CD4-positive, alpha-beta T cell treated with Interleukin-15 for 4 hours (primary cell): ENCODE results near the gene SPIN1.
"Not testable (repeated sequence)": the region's sequence is repeated elsewhere in the genome, so short reads cannot be mapped to it uniquely, and the experiment has no call there.

Experiments used
- DNase-seq: peaks from one replicate; pipeline ENCODE4 v3.0.0-alpha.2; 2020; ENCODE audit warnings: low spot score

The SPIN1 gene

DNA sequence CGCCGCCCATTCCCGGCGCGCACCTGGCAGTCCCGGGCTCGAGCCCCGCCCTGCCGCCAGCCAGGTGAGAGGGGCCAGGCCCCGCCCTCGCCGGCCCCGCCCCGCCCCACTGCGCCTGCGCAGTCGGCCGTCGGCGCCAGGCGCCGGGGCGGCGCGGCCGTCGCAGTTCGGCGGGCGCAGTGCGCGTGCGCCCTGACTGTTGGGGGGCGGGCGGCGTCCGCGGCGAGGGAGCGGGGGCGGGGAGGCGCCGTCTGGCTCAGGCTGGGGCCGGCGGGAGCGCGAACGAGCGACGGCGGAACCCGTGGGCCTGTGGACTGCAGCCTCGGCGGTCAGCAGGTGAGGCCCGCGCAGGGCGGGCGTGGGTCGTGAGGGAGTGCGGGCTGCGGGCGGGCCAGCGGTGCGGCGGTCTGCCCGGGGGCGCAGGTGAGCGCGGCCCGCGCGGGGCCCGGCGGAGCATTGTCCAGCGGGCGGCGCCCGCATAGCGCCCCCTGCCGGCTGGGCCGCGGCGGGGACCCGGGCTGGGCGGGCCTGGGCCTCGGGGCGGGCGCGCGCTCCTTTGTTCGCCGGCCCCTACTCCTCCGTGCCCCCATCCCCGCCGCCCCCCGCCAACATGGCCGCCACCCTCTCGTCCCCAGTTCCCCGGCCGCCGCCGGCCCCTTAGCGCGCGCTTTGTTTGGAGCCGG lies at the start of gene SPIN1:
TSS of gene SPIN1 (plus strand) at position 242 of the 683 bp plus-strand sequence. CDS start 38,096 bp downstream, outside the sequence.
- peak; percentile 87 for DNase-seq

DNA sequence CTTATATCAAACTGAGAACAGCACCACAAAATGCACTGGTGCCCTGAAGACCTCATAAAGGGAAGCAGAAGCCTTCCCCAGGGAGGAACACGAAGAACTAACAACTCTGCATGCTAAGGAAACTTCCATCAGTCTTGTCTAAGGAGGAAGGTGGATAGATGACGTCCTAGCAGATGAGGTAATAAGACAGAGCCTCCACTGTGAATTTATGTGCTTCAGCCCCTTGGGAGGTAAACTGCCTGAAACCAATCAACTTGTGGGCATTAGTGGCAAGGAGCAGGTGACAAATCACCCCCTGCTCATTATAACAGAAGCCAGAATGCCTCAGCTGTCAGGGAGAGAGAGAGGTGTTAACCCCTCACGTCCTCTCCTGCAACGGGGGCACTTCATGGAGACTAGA lies 48.9 kb upstream of the SPIN1 start:
- no peak for DNase-seq

DNA sequence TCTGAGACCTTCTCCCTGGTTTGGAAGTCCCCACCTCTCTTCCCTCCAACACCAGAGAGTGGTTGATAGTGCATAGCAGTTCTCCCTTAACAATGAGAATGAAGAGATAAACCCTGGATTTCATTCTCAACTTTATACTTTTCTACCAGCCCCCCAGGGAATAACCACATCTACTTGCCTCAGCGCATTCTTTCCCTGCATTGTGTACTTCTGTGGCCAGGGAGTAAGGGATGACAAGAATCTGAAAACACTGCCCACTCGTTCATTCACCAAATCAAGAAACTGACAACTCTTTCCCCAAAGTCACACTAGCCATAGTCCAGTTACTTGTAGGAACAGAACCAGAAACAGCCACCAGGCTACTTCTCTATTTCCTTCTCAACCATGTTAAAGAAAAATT lies 46.0 kb upstream of the SPIN1 start:
- no peak for DNase-seq

DNA sequence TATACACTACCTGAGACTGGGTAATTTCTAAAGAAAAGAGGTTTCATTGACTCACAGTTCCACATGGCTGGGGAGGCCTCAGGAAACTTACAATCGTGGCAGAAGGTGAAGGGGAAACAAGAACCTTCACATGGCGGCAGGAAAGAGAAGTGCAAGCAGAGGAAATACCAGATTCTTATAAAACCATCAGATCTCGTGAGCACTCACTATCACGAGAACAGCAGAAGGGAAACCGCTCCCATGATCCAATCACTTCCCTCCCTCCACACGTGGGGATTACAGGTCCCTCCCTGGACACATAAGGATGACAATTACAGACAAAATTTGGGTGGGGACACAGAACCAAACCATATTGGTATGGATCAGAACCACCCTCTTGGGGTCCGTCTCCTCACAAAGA lies 44.2 kb upstream of the SPIN1 start:
- DNase-seq, result no peak

DNA sequence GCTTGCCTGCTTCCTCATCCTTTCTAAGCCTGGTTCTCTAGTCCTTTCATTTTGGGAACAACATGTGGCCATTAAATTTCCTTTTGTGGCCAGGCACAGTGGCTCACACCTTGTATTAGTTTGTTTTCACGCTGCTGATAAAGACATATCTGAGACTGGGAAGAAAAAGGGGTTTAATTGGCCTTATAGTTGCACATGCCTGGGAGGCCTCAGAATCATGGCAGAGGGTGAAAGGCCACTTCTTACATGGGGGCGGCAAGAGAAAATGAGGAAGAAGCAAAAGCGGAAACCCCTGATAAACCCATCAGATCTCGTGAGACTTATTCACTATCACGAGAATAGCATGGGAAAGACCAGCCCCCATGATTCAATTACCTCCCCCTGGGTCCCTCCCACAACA lies 37.9 kb upstream of the SPIN1 start:
- not testable (repeated sequence) for DNase-seq

DNA sequence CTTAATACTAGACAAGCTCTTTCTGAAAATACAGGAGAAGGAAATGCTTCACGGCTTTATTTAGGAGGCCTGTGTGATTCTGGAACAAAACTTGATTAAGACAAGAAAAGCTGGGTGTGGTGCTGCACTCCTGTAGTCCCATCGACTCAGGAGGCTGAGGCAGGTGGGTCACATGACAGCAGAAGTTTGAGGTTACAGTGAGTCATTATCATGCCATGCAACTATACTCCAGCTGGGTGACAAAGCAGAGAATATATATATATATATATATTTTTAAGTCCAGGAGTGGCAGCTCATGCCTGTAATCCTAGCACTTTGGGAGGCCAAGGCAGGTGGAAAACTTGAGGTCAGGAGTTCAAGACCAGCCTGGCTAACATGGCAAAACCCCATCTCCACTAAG lies 33.1 kb upstream of the SPIN1 start:
- DNase-seq, result no peak

DNA sequence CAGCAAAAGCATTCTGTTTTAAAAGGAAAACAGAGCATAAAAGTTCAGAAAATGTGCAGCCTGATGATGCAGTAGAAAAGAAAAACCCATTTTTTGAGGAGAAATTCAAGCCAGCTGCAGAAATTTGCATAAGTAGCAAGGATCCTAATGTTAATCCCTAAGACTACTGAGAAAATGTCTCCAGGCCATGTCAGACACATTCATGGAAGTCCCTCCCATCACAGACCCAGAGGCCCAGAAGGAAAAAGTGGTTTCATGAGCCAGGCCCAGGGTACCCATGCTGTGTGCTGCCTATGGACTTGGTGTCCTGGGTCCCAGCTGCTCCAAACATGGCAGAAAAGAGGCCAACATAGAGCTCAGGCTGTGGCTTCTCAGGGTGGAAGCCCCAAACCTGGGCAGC lies 31.0 kb upstream of the SPIN1 start:
- DNase-seq, result not testable (repeated sequence)

DNA sequence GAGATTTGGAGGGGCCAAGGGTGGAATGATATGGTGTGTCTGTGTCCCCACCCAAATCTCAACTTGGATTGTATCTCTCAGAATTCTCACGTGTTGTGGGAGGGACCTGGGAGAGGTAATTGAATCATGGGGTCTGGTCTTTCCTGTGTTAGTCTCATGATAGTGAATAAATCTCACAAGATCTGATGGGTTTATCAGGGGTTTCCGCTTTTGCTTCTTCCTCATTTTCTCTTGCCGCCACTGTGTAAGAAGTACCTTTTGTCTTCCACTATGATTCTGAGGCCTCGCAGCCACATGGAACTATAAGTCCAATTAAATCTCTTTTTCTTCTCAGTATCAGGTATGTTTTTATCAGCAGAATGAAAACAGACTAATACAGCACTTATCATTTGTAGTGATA lies 29.5 kb upstream of the SPIN1 start:
- DNase-seq, result no peak

DNA sequence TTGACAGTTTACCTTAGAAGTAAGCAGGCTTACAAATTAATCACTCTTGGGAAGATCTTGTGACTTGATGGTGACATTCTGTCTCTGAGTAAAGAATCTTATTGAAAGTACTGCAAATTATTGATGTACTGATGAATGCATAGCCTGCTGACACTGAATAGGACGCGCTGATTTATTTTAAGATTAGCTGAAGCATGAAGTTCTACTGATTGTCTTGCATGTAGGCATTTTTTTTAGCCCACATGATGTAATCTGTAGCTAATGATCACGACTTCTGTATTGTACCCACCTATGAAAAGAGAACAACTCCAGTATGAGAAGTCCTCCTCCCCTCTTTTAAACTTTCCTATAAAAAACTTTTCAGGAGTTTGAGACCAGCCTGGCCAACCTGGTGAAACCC lies 28.3 kb upstream of the SPIN1 start:
- DNase-seq, result no peak

DNA sequence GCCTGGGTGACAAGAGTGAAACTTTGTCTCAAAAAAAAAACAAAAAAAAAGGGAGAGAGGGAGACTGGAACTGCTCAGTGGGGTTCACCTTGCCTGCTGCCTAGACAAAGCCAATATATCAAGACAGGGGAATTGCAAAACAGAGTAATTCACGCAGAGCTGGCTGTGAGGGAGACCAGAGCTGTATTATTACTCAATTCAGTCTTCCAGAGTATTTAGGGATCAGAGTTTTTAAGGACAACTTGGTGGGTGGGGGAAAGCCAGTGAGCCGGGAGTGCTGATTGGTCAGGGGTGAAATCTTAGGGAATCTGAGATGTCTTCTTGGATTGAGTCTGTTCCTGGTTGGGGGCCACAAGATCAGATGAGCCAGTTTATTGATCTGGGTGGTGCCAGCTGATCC lies 25.6 kb upstream of the SPIN1 start:
- DNase-seq, result no peak

DNA sequence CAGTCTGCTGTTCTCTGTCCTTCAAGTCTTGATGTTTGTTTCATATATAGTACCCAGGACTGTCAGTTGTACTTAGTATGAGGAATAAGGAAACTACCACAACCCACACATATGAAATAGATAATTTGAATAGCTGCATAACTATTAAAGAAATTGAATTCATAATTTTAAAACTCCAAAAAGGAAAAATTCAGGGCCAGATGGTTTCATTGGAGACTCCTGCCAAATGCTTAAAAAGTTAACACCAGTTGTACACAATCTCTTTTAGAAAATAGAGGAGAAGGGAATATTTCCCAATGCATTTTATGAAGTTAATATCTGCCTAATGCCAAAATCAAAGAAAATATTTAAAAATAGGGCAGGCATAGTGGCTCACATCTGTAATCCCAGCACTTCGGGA lies 24.6 kb upstream of the SPIN1 start:
- DNase-seq, result no peak

DNA sequence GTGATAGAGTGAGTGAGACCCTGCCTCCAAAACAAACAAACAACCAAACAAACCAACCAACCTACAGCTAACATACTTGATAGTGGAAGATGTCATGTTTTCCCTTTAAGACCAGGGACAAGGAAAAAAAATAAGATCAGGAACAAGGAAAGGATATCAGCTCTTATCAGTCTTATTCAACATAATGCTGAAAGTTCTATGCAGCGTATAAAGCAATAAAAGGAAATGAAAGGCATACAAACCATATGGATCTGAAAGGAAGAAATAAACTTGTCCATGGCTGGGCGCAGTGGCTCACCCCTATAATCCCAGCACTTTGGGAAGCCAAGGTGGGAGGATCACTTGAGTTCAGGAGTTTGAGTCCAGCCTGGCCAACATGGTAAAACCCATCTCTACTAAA lies 23.5 kb upstream of the SPIN1 start:
- no peak for DNase-seq

DNA sequence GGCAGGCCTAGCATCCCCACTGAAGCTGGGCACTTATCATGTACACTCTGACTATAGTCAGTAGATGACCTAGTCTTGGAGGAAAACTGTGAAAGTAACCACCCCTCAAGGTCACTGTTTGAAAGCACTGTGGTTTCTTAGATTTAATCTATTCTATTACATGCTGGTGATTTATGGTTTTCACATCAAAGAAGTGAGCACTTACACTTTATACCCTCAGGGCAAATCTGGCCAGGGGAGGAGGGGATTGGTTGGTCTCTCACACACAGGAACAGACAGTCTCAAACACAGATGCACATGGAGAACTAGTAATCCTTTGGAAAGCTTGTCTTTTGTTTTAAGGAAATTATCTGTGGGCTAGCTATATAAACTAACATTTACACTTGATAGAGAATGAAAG lies 17.9 kb upstream of the SPIN1 start:
- DNase-seq, result no peak

DNA sequence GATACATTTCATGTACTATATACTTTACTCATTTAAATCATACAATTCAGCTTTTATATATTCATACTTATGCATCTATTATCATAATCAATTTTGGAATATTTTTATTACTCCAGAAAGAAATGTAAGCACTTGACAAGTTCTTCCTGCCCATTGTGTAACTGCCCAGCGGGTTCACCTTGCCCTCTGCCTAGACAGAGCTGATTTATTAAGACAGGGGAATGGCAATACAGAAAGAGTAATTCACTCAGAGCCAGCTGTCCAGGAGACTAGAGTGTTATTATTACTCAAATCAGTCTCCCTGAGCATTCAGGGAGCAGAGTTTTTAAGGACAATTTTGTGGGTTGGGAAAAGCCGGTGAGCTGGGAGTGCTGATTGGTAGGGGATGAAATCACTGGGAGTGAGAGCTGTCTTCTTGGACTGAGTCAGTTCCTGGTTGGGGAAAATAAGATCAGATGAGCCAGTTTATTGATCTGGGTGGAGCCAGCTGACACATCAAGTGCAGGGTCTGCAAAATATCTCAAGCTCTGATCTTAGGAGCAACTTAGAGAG lies 16.1 kb upstream of the SPIN1 start:
- no peak for DNase-seq

DNA sequence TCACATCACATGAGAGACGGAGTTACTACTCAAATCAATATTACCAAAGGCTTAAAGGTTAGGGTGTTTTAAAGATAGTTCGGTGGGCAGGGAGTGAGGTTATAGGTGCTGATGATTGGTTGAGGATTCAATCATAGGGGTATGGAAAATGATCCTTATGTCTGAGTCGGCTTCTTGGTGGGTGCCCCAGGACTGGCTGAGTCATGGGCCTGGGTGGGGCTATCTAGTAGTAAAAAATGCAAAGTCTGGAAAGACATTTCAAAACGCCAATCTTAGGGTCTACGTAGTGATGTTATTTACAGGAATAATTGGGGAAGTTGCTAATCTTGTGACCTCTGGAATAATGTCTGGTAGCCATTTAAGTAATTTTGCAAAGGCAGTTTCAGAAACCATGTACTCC lies 15.2 kb upstream of the SPIN1 start:
- no peak for DNase-seq

DNA sequence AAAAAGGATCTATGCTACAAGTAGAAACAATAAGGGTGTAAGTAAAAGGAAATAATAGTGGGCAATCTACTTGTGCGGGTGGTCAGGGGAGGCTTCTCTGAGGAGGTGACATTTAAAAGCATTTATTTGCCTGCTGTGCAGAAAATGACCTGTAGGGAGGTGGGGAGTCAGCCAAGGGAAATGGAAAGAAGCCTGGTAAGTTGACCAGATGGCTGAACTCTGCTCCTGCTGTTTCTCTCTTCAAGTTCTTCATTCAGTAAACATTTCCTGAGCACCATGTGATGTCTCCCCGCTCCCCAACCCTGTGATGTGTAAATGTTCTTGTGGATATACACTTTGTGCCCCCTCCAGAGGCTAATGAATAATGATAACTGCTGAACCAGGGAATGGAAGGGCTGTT lies 9.9 kb upstream of the SPIN1 start:
- DNase-seq, result no peak

DNA sequence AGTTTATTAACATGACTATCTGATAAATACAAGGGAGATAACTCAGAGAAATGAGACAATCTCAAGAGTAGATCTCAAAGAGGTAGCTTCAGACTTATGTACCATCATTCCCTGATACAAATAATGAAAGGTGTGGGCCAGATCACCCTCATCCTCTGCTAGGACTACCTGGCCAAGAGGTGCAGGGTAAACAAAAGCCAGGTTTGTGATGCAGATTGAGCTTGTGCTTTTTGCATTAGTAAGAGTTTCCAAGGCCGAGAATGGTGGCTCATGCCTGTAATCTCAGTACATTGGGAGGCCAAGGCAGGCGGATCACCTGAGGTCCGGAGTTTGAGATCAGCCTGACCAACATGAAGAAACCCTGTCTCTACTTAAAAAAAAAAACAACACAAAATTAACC lies 8.9 kb upstream of the SPIN1 start:
- no peak for DNase-seq

DNA sequence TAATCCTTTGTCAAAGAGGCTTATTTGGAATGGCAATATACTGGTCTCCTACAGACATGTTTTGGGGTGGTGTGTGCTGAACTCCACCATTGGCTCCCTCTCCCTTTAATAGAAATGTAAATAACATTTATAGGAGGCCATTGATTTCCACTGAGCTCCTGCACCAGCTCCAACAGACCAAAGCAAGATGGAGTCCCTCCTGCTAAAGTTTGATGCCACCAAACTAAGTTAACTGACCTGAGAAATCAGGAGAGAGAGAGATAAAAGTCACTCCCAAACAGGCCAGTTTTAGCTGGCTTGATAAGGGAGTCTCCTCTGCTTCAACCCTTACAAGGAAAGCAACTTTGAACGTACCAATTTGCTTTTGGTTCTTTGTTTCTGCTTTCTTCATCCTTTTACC lies 8.1 kb upstream of the SPIN1 start:
- no peak for DNase-seq

DNA sequence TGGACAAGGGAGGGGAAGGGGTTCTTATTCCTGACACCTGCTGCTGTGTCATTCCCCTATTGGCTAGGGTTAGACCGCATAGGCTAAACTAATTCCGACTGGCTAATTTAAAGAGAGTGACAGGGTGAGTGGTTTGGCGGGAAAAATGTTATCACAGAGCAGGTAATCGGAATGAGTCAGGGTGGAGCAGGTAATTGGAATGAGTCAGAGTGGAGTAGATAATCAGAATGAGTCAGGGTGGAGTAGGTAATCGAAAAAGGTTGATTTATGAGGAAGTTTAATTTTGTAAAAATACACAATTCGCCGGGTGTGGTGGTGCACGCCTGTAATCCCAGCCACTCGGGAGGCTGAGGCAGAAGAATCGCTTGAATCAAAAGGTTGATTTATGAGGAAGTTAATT lies 6.9 kb upstream of the SPIN1 start:
- not testable (repeated sequence) for DNase-seq

DNA sequence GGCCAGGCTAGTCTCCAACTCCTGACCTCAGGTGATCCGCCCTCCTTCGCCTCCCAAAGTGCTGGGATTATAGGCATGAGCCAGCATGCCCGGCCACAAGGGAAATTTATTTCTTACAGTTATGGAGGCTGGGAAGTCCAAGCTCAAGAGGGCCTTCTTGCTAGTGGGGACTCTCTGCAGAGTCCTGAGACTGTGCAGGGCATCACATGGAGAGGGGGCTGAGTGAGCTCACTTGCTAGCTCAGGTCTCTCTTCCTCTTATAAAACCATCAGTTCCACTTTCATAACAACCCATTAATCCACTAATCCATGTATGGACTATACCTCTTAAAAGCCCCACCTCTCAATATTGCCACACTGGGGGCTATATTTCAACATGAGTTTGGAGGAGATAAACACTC lies 5.1 kb upstream of the SPIN1 start:
- no peak for DNase-seq

DNA sequence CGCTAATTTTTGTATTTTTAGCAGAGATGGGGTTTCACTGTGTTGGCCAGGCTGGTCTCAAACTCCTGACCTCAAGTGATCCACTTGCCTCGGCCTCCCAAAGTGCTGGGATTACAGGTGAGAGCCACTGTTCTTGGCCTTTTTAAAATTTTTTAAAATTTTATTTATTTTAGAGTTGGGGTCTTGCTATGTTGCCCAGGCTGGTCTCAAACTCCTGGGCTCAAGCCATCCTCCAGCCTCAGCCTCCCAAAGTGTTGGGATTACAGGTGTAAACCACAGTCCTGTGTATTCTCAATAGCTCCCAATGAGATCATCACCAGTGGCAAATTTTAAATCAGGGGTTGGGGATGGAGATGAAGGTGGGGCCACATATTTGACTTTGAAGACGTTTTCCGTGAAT lies 2.1 kb upstream of the SPIN1 start:
- not testable (repeated sequence) for DNase-seq

DNA sequence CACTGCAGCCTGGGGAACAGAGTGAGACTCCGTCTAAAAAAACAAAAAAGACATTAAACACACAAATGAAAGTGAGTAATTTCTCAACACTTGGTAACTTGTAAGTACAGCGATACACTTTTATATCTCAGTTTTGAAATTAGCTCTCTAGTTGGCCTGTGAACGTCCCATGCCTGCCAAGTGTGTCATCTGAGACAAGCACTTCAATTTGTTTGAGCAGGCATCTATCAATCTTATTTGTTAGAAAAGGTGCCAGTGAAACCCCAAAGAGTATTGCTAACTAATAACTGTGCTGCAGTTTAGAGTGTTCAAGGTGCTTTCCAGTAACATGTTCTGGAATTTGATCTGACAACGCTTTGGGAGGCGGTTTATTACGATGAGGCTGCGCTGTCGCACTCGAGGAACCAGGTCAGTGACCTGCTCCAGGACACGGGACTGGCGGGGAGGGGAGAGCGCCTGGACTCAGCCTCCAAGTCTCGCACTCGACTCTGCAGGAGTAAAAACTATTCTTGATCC lies 1.1 kb upstream of the SPIN1 start:
- DNase-seq, result peak; percentile 1

DNA sequence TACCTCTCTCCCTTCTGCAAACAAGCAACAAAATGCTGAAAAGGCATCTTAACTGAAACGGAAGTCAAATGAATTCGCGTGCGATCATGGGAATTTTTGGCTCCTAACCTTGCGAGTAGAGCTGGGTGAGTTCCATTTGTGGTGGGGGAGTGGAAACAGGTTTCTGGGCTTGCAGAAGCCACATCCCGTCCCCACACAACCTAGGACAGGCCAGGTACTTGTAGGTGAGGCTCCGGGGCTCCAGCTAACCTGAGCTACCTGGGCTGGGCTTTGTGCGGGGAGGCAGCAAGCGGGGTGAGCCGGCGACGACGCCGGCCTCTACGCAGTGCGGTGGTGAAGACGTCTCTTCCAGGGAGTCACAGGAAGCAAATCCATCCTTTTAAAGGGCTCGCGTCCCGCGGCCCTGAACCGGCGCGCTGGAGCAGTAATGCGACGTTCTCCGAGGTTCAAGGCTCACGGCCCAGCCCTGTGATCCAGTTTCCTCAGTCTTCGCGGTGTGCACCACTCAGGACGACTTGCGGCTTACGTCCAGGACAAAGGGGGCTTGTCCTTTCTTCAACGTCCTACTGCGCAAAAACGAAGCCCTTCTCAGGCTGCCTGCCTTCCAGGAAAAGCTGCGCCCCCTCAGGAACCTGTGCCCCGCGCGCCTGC lies 567 bp upstream of the SPIN1 start:
- DNase-seq, result peak; percentile 23
